ENCODE measurements around the gene LAMC3.

LAMC3 gene

DNA sequence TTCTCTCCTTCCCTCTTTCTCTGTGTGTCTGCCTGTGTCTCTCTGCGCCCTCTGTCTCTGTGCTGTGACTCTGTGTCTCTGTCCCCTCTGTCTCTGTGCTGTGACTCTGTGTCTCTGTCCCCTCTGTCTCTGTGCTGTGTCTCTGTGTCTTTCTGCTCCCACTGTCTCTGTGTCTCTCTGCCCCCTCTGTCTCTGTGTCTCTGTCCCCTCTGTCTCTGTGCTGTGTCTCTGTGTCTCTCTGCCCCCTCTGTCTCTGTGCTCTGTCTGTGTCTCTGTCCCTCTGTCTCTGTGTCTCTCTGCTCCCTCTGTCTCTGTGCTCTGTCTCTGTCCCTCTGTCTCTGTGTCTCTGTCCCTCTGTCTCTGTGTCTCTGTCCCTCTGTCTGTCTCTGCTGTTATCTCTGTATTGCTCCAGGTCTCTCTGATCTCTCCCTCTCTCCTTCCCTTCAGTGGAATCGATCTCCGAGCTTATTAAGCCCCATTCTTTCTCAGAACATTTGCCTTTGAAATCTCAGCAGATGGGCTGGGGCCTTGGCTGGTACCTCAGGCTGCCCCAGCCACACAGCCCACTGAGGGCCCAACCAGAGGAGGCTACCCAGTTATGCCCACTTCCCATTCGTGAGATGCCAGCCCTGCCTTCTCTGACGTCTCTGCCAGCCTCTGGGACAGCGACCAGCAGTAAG, 36.6 kb upstream of the LAMC3 start:
- DNase-seq (ENCODE audit: extremely low spot score): no peak
- CTCF ChIA-PET: no interaction called here
- POLR2A ChIA-PET: no interaction called here
- no peak for TF ChIP-seq LEF1 (IDR thresholded peaks at IDR 0.05; ENCODE audit: borderline replicate concordance)
- no peak for TF ChIP-seq ELF4 (IDR thresholded peaks at IDR 0.05)
- TF ChIP-seq FOXK2 (IDR thresholded peaks at IDR 0.05): no peak
- no peak for TF ChIP-seq SP1 (IDR thresholded peaks at IDR 0.05)
- TF ChIP-seq, protein P1, sequence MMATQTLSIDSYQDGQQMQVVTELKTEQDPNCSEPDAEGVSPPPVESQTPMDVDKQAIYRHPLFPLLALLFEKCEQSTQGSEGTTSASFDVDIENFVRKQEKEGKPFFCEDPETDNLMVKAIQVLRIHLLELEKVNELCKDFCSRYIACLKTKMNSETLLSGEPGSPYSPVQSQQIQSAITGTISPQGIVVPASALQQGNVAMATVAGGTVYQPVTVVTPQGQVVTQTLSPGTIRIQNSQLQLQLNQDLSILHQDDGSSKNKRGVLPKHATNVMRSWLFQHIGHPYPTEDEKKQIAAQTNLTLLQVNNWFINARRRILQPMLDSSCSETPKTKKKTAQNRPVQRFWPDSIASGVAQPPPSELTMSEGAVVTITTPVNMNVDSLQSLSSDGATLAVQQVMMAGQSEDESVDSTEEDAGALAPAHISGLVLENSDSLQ (IDR thresholded peaks at IDR 0.05): no peak

DNA sequence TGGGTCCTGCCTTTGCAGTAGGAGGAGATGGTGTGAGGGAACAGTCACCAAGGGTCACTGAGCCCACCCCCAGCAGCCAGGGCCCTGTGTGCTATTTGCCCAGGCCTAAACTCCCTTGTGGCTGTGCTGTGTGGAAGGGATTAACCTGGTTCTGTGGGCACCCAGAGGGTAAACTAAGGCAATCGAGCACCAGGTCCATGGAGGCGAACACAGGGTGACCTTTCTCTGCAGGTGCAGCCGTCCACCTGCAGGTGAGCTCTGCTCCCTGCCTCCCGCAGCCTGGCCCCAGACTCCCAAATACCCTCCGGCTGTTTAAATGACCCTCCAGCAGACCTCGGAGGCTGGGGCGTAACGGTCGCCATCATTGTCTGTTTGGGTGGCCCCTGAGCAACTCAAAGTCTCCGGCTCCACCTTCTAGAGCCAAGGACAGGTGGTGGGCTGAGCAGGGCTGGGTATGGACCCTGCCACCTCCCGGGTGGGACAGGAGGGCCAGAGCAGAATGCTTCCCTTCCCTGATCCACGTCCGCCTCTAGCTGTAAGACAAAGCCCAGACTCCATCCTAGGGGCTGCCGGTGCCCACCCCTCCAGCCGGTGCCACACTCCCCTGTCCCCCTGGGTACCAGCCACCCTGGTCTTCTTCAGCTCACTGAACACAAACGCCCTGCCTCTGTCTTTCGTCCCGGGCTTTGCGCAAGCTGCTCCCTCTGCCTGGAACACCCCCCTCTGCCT, 35.9 kb upstream of the LAMC3 start:
- TF ChIP-seq BHLHE40 (IDR thresholded peaks at IDR 0.05; ENCODE audit: borderline replicate concordance) (no peak), ELF4 (IDR thresholded peaks at IDR 0.05) (no peak), ZNF384 (IDR thresholded peaks at IDR 0.05) (no peak), HDGF (IDR thresholded peaks at IDR 0.05; ENCODE audit: borderline replicate concordance) (no peak), LEF1 (IDR thresholded peaks at IDR 0.05; ENCODE audit: borderline replicate concordance) (no peak), FOXM1 (IDR thresholded peaks at IDR 0.05; ENCODE audit: borderline replicate concordance) (no peak), L3MBTL2 (conservative IDR thresholded peaks at IDR 0.05) (no peak), TARDBP (IDR thresholded peaks at IDR 0.05) (no peak), SUZ12 (IDR thresholded peaks at IDR 0.05) (no peak), CTBP1 (IDR thresholded peaks at IDR 0.05; ENCODE audit: borderline replicate concordance) (no peak)
- TF ChIP-seq, protein P1 (IDR thresholded peaks at IDR 0.05): no peak
- DNase-seq (ENCODE audit: extremely low spot score): no peak
- POLR2A ChIA-PET: interaction anchor here (1.0 kb wide), 1 partner anchor 11 kb away, joined by 3 read pairs; no protein-coding TSS in a partner anchor
- CTCF ChIA-PET: interaction anchor here (0.7 kb wide), 1 partner anchor 26 kb away, joined by 3 read pairs; no protein-coding TSS in a partner anchor

DNA sequence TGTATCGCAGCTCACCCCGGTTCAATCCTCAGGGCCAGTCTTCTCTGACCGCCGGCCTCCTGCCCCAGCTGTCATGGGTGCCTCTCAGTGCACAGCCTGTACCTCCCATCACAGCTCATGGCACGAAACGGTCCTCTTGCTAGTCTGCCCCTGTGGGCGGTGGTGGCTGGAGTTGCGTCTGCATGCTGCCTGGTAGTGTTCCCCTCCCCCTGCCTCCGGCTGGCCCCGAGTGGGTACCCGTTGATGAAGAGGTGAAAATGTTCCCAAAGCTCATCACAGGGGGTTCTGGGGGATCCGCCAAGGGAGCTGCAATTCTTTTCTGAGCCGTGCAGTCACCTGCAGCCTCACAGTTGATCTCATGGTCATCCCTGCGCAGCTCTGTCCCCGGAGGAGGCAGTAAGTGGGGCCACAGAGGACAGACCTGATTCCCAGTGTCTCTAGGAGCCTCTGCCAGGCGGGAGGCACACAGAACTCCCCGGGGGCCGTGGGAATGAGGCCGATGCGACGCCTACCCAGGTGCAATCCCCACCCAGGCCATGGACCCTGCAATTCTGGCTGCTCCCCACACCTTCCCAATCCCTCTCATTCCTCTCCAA, 35.2 kb upstream of the LAMC3 start:
- ChIA-PET CTCF (interaction anchor here (0.7 kb wide), 1 partner anchor 25 kb away, joined by 3 read pairs; no protein-coding TSS in a partner anchor), POLR2A (interaction anchor here (1.0 kb wide), 1 partner anchor 12 kb away, joined by 3 read pairs; no protein-coding TSS in a partner anchor)
- DNase-seq (ENCODE audit: extremely low spot score): no peak
- TF ChIP-seq SP1 (IDR thresholded peaks at IDR 0.05) (no peak), LEF1 (IDR thresholded peaks at IDR 0.05; ENCODE audit: borderline replicate concordance) (no peak), L3MBTL2 (conservative IDR thresholded peaks at IDR 0.05) (no peak)

DNA sequence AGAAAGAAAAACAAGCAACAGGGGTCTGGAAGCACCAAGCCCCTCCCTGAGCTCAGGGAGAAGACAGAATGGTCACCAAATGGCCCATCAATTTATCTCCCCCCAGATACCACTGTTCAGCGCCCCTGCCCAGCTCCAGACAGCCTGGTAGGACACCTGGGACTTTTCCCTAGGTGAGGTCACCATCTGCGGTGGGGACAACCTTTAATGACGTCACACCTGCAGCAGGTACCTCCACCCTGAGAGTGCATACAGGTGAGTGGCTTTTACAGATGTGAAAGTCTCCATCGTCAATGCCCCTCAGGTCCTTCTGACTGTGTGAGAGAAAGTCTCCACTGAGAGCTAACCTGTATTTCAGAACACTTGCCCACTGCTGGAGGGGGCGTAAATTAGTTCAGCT, 34.3 kb upstream of the LAMC3 start:
- no peak for DNase-seq (ENCODE audit: extremely low spot score)
- ChIA-PET POLR2A (no interaction called here), CTCF (no interaction called here)
- no peak for TF ChIP-seq SP1 (IDR thresholded peaks at IDR 0.05)
- TF ChIP-seq HDGF (IDR thresholded peaks at IDR 0.05; ENCODE audit: borderline replicate concordance): no peak
- TF ChIP-seq TARDBP (IDR thresholded peaks at IDR 0.05): no peak
- no peak for TF ChIP-seq CTBP1 (IDR thresholded peaks at IDR 0.05; ENCODE audit: borderline replicate concordance)
- TF ChIP-seq, protein P1 (IDR thresholded peaks at IDR 0.05): no peak
- TF ChIP-seq ZNF384 (IDR thresholded peaks at IDR 0.05): no peak
- no peak for TF ChIP-seq L3MBTL2 (conservative IDR thresholded peaks at IDR 0.05)
- no peak for TF ChIP-seq FOXA1 (IDR thresholded peaks at IDR 0.05)
- TF ChIP-seq NFRKB (IDR thresholded peaks at IDR 0.05): no peak

DNA sequence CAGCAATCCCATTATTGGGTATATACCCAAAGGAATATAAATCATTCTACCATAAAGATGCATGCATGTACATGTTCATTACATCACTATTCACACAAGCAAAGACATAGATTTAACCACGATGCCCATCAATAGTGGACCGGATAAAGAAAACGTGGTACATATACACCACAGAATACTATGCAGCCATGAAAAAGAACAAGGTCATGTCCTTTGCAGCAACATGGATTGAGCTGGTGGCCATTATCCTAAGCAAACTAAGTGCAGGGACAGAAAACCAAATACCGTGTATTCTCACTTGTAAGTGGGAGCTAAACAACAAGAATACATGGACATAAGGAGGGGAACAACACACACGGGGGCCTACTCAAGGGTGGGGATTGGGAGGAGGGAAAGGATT, 33.8 kb upstream of the LAMC3 start:
- CTCF ChIA-PET: interaction anchor here (0.6 kb wide), 1 partner anchor 111 kb away, joined by 3 read pairs; no protein-coding TSS in a partner anchor
- no peak for DNase-seq (ENCODE audit: extremely low spot score)
- POLR2A ChIA-PET: no interaction called here
- no peak for TF ChIP-seq ZNF384 (IDR thresholded peaks at IDR 0.05)
- no peak for TF ChIP-seq FOXA1 (IDR thresholded peaks at IDR 0.05)

DNA sequence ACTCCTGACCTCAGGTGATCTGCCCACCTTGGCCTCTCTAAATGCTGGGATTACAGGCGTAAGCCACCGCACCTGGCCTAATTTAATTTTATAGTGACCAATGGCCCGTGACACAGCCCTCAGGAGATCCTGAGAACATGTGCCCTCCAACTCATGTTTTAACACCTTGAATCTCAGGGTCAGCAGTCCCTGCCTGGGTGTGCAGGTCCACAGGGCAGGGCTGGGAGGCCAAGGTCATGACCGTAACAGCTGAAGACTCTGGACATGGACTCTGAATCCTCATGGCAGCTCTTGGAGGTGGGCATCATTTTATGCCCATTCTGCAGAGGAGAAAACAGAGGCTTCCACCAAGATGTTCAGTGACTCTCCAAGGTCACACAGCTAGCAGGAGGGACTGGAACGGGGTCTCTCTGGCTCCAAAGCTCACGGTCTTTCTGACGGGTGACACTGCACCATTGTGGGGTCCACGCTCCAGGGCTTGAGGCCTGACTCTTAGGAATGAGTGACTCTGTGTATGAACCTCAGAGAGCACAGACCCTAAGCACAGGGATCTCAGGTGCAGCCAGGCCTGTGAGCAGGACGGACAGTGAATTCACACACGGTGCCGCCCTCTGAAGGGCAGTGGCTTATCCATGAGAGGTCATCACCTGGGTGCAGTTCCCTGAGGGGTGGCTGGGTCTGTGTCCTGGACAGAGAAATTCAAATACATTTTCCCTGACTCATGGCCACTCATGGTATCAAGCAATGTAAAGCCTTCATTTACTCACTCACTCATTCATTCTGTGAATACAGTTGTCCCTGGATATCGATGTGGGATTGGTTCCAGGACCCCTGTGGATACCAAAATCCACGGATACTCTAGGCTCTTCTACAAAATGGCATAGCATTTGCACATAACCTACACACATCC, 32.8 kb upstream of the LAMC3 start:
- TF ChIP-seq SUZ12 (IDR thresholded peaks at IDR 0.05) (no peak), ELF4 (IDR thresholded peaks at IDR 0.05) (no peak), CTBP1 (IDR thresholded peaks at IDR 0.05; ENCODE audit: borderline replicate concordance) (no peak), FOXA1 (IDR thresholded peaks at IDR 0.05) (no peak), ZNF384 (IDR thresholded peaks at IDR 0.05) (no peak), TARDBP (IDR thresholded peaks at IDR 0.05) (no peak), ARNT (IDR thresholded peaks at IDR 0.05) (no peak), FOXK2 (IDR thresholded peaks at IDR 0.05) (no peak), FOXM1 (IDR thresholded peaks at IDR 0.05; ENCODE audit: borderline replicate concordance) (no peak), LEF1 (IDR thresholded peaks at IDR 0.05; ENCODE audit: borderline replicate concordance) (no peak)
- TF ChIP-seq, protein P1 (IDR thresholded peaks at IDR 0.05): no peak
- no peak for DNase-seq (ENCODE audit: extremely low spot score)
- POLR2A ChIA-PET: no interaction called here
- CTCF ChIA-PET: no interaction called here

Measured in HEK293T (cell line).